Smooth muscle cell of the umbilical artery (primary cell): Measurements from ENCODE around the gene BRICD5. TPM values are rescaled to one million over a fixed set of nuclear protein-coding genes. Genes with fewer than 3 reads are reported as not detected.

Source experiments
- total RNA-seq: library from RNA; depleted of rRNA; stranded (reverse); fragments of >200 nt; gene quantifications from 2 replicates; pipeline ENCODE4 v1.2.3, GENCODE V29; 2014

BRICD5 gene
- total RNA-seq = 2.1 and 9.6 TPM in 2 replicates

DNA sequence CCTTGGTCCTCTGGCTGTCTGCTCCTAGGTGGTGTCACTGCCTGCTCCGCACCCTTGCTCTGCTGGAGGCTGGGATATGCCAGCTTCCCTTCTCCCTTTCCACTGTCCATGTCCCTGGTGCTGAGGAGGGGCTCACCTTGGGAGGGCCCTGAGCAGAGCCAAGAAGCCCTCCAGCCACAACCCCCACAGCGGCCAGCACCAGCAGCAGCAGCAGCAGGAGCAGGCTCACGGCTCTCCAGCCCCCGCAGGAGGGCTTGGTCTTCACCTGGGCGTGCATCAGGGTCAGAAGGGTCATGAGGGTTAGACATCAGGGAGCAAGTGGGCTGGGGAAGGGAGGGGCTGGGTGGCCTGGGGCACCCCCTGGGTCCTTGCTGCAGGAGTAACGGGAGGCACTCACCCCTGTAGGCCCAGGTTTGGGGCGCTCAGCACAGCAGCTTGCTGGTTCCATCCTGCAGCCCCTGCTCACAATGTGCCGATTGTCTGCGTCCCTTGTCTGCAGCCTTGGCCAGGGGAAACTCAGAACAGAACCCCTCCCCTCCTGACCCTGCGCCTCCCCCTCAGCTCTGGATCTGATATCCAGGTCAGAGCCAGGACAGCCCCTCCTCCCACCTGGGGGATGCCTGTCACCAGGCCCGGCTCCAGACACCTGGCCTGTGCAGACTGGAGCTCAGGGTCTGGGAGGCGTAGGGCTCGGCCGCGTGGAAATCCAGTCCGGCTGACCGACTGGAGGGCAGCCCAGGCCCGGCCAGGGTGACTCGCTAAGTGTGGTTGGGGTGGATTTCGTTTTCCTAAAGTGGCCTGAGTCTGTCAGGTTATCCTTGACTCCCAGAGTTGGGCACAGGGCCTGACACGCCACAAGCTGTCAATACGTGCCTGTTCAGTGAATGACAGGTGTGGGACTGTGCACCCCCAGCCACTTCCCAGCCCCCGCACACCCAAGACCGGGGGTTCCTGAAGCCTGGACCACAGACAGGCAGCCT lies at the start of gene BRICD5:
TSS of gene BRICD5 (minus strand) at position 478 of the 980 bp plus-strand sequence. CDS start at position 448, 30 bp downstream.

GRCh38 chr16:2251296-2252111 lies 40.8 kb upstream of the BRICD5 start, which contains the start of gene ECI1:
Gene ECI1 (minus strand): TSS chr16:2251587. CDS start chr16:2251566, 21 bp downstream.

DNA sequence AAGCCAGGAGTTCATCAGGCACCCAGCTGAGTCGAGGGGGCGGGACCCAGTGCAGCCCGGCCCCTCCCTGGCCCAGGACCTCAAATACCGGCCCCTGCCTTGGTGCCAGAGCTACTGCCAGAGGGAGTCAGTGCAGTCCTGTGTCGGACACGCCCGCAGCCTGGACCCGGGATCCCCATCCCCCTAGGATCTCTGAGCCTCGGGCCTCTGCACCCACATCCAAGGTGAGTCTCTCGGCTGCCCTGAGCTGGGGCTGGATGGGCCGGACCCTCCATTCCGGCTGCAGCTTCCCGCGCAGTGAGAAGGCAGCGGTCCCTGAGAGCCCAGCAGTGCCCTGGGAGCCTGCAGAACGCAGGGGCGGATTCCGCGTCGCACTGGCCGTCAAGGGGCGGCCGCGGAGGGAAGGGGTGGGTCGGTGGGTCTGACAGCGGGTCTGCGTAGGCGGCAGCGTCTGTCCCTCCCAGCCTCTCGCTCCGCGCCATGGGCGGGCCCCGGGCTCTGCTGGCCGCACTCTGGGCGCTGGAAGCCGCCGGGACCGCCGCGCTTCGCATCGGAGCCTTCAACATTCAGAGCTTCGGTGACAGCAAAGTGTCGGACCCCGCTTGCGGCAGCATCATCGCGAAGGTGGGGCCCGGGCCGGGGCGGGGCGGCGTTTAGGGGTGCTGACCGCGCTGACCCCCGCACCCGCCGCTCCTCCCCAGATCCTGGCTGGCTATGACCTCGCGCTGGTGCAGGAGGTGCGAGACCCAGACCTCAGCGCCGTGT lies 25.9 kb upstream of the BRICD5 start, which contains the start of gene DNASE1L2:
TSS of gene DNASE1L2 (plus strand) at position 108 of the 765 bp plus-strand sequence. CDS start at position 481, 373 bp downstream.

DNA sequence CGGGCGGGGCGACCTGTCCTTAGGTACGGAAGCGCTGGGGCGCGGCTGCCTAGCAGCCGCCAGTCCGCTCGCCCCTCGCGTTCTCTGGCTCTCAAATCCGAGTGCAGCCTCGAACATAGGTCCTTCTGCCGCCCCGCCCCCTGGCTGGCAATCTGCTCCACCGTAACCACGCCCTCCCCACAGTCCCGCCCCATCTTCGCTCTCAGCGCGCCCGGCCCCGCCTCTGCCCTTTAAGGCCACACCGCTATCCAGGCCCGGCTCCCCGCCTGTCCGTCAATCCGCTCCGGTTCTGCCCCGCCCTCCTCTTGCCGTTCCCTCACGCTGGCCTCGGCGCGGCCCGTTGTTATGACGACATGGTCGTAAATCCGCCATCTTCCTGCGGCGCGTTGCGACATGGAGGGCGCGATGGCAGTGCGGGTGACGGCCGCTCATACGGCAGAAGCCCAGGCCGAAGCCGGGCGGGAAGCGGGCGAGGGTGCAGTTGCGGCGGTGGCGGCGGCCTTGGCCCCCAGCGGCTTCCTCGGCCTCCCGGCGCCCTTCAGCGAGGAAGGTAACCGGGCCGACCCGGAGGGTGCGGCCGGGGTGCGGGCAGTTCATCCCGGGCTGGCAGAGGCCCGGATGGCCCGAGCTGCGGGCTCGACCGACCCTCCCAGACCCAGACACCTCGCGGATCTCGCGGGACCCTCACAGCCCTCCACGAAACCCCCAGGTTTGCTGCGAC lies 12.7 kb upstream of the BRICD5 start, which contains the start of gene E4F1:
TSS of gene E4F1 (plus strand) at position 371 of the 721 bp plus-strand sequence. CDS start at position 394, 23 bp downstream.

DNA sequence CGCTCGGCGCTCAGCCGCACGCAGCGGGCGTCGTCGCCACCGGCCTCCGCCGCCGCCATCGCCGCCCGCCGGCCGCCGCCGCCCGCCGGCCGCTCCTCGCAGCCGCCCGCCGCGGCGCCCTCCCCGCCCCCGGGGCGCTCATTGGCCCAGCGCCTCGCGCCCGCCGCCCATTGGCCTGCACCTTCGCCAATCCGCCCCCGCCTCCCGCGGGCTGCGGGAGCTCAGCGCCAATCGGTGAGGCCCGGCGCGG lies 4.0 kb upstream of the BRICD5 start, which contains the start of gene PGP:
TSS of gene PGP (minus strand) at position 122 of the 250 bp plus-strand sequence. CDS start at position 59, 63 bp downstream.

DNA sequence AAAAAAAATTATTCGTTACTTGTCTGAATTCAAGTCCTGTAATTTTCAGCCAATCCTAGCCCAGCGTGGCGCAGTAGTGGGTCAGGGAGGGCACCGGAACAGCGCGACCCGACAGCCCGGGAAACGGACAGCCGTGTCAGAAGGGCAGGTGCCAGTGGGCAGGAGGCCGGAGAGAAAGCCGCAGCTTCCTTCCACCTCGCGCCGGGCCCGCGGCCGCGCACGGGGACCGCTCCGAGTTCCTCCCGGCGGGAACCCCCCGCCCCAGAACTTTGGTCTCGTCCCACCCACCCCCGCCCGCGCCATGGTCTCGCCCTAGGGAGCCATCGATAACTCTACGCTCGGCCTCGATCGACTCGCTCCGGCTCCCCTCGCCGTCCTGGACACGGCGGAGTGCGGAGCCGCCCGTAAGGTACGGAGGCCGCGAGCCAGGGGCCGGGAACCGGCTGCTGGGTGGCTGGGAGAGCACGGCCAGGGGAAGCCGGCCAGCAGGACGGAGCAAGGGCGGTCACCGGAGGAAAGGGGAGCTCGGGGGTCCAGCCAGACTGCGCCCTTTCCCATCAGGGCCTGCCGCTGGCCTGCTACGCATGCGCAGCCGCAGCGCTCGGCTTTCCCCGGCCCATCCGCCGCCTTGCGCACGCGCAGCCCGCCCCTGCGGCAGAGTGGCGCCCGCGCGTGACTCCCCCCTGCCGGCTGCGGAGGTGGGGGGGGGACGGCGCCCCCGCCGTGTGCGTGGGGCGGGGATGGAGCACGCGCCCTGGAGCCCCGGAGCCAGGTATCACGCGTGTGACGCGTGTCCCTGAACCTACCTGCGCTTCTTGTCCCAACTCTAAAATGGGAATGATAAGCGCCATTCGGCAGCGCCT lies 5.3 kb downstream of the BRICD5 start, which contains the start of gene MLST8:
TSS of gene MLST8 (plus strand) at position 351 of the 863 bp plus-strand sequence. CDS start 632 bp downstream, outside the sequence.

GRCh38 chr16:2196162-2196980 lies 14.3 kb downstream of the BRICD5 start, which contains the start of gene CASKIN1:
Gene CASKIN1 (minus strand): TSS chr16:2196605. CDS start chr16:2196432, 173 bp downstream.

Other genes with a start within 250 kb of the BRICD5 start
- gene RPS2, start 246.0 kb downstream of the BRICD5 start, total RNA-seq = 1,386 and 1,428 TPM in 2 replicates
- not detected in 2 replicates for gene RNF151, start 244.0 kb downstream of the BRICD5 start, total RNA-seq
- 26.4 and 59.3 TPM in 2 replicates for gene TBL3, start 238.8 kb downstream of the BRICD5 start, total RNA-seq
- gene NOXO1, start 229.4 kb downstream of the BRICD5 start, total RNA-seq = under 0.01 and 0.28 TPM in 2 replicates
- gene GFER, start 226.7 kb downstream of the BRICD5 start, total RNA-seq = 11.1 and 14.3 TPM in 2 replicates
- 3.6 and 7.3 TPM in 2 replicates for gene SYNGR3, start 220.9 kb downstream of the BRICD5 start, total RNA-seq
- 13.1 and 29.6 TPM in 2 replicates for gene ZNF598, start 201.0 kb downstream of the BRICD5 start, total RNA-seq
- 0.30 and 0.65 TPM in 2 replicates for gene NPW, start 191.1 kb downstream of the BRICD5 start, total RNA-seq
- 19.0 and 24.5 TPM in 2 replicates for gene NHERF2, start 184.0 kb downstream of the BRICD5 start, total RNA-seq
- 15.3 and 25.2 TPM in 2 replicates for gene NTHL1, start 163.0 kb downstream of the BRICD5 start, total RNA-seq
- 60.9 and 71.0 TPM in 2 replicates for gene TSC2, start 162.9 kb downstream of the BRICD5 start, total RNA-seq
- gene PKD1, start 75.0 kb downstream of the BRICD5 start, total RNA-seq = 188 and 249 TPM in 2 replicates
- gene RAB26, start 62.2 kb downstream of the BRICD5 start, total RNA-seq = 2.3 and 3.0 TPM in 2 replicates
- gene TRAF7, start 55.1 kb downstream of the BRICD5 start, total RNA-seq = 51.4 and 89.8 TPM in 2 replicates
- 0.30 and 0.92 TPM in 2 replicates for gene CASKIN1, start 14.3 kb downstream of the BRICD5 start, total RNA-seq
- 19.6 and 25.8 TPM in 2 replicates for gene MLST8, start 5.4 kb downstream of the BRICD5 start, total RNA-seq
- 12.8 and 16.4 TPM in 2 replicates for gene PGP, start 4.0 kb upstream of the BRICD5 start, total RNA-seq
- gene E4F1, start 12.7 kb upstream of the BRICD5 start, total RNA-seq = 26.1 and 29.5 TPM in 2 replicates
- gene DNASE1L2, start 25.6 kb upstream of the BRICD5 start, total RNA-seq = 1.2 and 1.3 TPM in 2 replicates
- 22.4 and 38.0 TPM in 2 replicates for gene ECI1, start 40.7 kb upstream of the BRICD5 start, total RNA-seq
- gene RNPS1, start 57.3 kb upstream of the BRICD5 start, total RNA-seq = 44.5 and 91.3 TPM in 2 replicates
- 1.5 and 5.3 TPM in 2 replicates for gene ABCA3, start 129.9 kb upstream of the BRICD5 start, total RNA-seq
- 4.2 and 12.5 TPM in 2 replicates for gene CCNF, start 218.6 kb upstream of the BRICD5 start, total RNA-seq
- 3.0 and 5.4 TPM in 2 replicates for gene TEDC2, start 249.2 kb upstream of the BRICD5 start, total RNA-seq